Suprapubic skin (tissue), 4 donors: Measurements from ENCODE around the gene TRIAP1. TPM values are rescaled to one million over a fixed set of nuclear protein-coding genes. Genes with fewer than 3 reads are reported as not detected.

Source experiments
- DNase-seq, 2 donors: peaks; one replicate each; pipeline ENCODE4 v3.0.0-alpha.2; 2019; ENCODE audit warnings: low spot score in 2 of 2
- H3K27ac ChIP-seq: fragments of 200-600 bp; sonication (generic); one replicate; pipeline ENCODE4 v1.5.1; 2019
- H3K27me3 ChIP-seq: fragments of 200-600 bp; sonication (generic); one replicate; pipeline ENCODE4 v1.5.1; 2019
- H3K36me3 ChIP-seq: fragments of 200-600 bp; sonication (generic); one replicate; pipeline ENCODE4 v1.5.1; 2019
- H3K4me1 ChIP-seq: fragments of 200-600 bp; sonication (generic); one replicate; pipeline ENCODE4 v1.5.1; 2019
- H3K4me3 ChIP-seq: fragments of 200-600 bp; sonication (generic); one replicate; pipeline ENCODE4 v1.5.1; 2019; ENCODE audit warnings: mild to moderate bottlenecking
- H3K9me3 ChIP-seq: fragments of 200-600 bp; sonication (generic); one replicate; pipeline ENCODE4 v1.5.1; 2019
- CTCF ChIP-seq, 2 donors: fragments of 200-600 bp in 1 of 2; fragments of 450-650 bp in 1 of 2; sonication (generic) in 1 of 2; IDR thresholded peaks; one replicate each; pipeline ENCODE4 v1.5.1; 2016 to 2019; ENCODE audit warnings: antibody characterized with exemption in 2 of 2, mild to moderate bottlenecking in 1 of 2, moderate library complexity in 1 of 2
- EP300 ChIP-seq: sonication (generic); formaldehyde crosslinking; IDR thresholded peaks from one replicate; pipeline ENCODE4 v1.6.1; 2017; ENCODE audit warnings: antibody characterized with exemption
- POLR2A ChIP-seq, 2 donors: fragments of 450-650 bp; IDR thresholded peaks; one replicate each; pipeline ENCODE4 v1.6.1; 2017; ENCODE audit warnings: antibody characterized with exemption in 2 of 2, mild to moderate bottlenecking in 2 of 2, moderate library complexity in 2 of 2
- POLR2AphosphoS5 ChIP-seq, 3 donors: sonication (generic); formaldehyde crosslinking; IDR thresholded peaks; one replicate each; pipeline ENCODE4 v1.6.1; 2017; ENCODE audit warnings: antibody characterized with exemption in 3 of 3
- WGBS: methylation state at CpG from one replicate; pipeline ENCODE4 v1.1.5; 2018; 5-methylcytosine and 5-hydroxymethylcytosine counted together
- total RNA-seq, 4 donors: library from RNA; depleted of rRNA; stranded (reverse); fragments of >200 nt; gene quantifications; one replicate each; pipeline ENCODE4 v1.1.0, GENCODE V29; 2016

The TRIAP1 gene
- total RNA-seq, 4 donors from 2014 or later: 9.7 to 22.9 (median 17.4) TPM

GRCh38 chr12:120437735-120438494 is 8.3 kb downstream of the TRIAP1 start, which contains the start of gene COX6A1:
Gene COX6A1 (plus strand): TSS chr12:120438113. CDS start chr12:120438127, 14 bp downstream.
- peaks cover 21% of the 10 kb centered on the region for H3K4me1 ChIP-seq
- peak within 1 kb of the TSS; percentile 82 for H3K27ac ChIP-seq
- H3K4me3 ChIP-seq: peak within 1 kb of the TSS; percentile 82
- TF ChIP-seq EP300 (no peak), POLR2A (IDR thresholded peaks at IDR 0.05) (peak in 1 of 2 donors; percentile 69), CTCF (IDR thresholded peaks at IDR 0.05) (no peak), POLR2AphosphoS5 (IDR thresholded peaks at IDR 0.05) (peak in 1 of 3 donors; percentile 41)
- peak; percentile 97 to 98 for DNase-seq
- peaks cover 24% of the 10 kb centered on the region for H3K36me3 ChIP-seq
- 0% methylated on average over 29 of the region's 59 CpGs for WGBS
- H3K27me3 ChIP-seq: no peaks in the 10 kb centered on the region
- no peaks in the 10 kb centered on the region for H3K9me3 ChIP-seq

- DNase-seq: no peak
- 60% methylated on average over 9 of the region's 10 CpGs for WGBS
- H3K9me3 ChIP-seq: no peaks in the 10 kb centered on the region
- TF ChIP-seq POLR2A (IDR thresholded peaks at IDR 0.05) (no peak), CTCF (IDR thresholded peaks at IDR 0.05) (no peak), EP300 (no peak), POLR2AphosphoS5 (IDR thresholded peaks at IDR 0.05) (no peak)
- no peaks in the 10 kb centered on the region for H3K27me3 ChIP-seq
- no peak overlapping the region for H3K4me3 ChIP-seq
- no peak overlapping the region for H3K27ac ChIP-seq
- H3K36me3 ChIP-seq: no peaks in the 10 kb centered on the region
- H3K4me1 ChIP-seq: peaks cover 6% of the 10 kb centered on the region
Observed at GRCh38 chr12:120432772-120433525, 13.2 kb downstream of the TRIAP1 start.

GRCh38 chr12:120429368-120429767 is 16.8 kb downstream of the TRIAP1 start:
- Histone ChIP-seq H3K4me1 (peaks cover 2% of the 10 kb centered on the region), H3K4me3 (no peak overlapping the region), H3K27ac (no peak overlapping the region), H3K9me3 (no peaks in the 10 kb centered on the region), H3K27me3 (no peaks in the 10 kb centered on the region), H3K36me3 (no peaks in the 10 kb centered on the region)
- TF ChIP-seq EP300 (no peak), POLR2AphosphoS5 (IDR thresholded peaks at IDR 0.05) (no peak), POLR2A (IDR thresholded peaks at IDR 0.05) (no peak), CTCF (IDR thresholded peaks at IDR 0.05) (no peak)
- no peak for DNase-seq
- WGBS: 65% methylated on average over 7 of the region's 7 CpGs

- H3K4me3 ChIP-seq: no peak overlapping the region
- H3K36me3 ChIP-seq: no peaks in the 10 kb centered on the region
- no peak for TF ChIP-seq POLR2A (IDR thresholded peaks at IDR 0.05)
- TF ChIP-seq CTCF (IDR thresholded peaks at IDR 0.05): no peak
- TF ChIP-seq EP300: no peak
- TF ChIP-seq POLR2AphosphoS5 (IDR thresholded peaks at IDR 0.05): no peak
- H3K4me1 ChIP-seq: peaks cover 2% of the 10 kb centered on the region
- no peaks in the 10 kb centered on the region for H3K27me3 ChIP-seq
- no peak for DNase-seq
- WGBS: 55% methylated on average over 8 of the region's 8 CpGs
- H3K27ac ChIP-seq: no peak overlapping the region
- H3K9me3 ChIP-seq: no peaks in the 10 kb centered on the region
Observed at GRCh38 chr12:120428597-120429229, 17.5 kb downstream of the TRIAP1 start.
